Ishikawa (cell line): ENCODE results near the gene VAMP1.

Source experiments
- CEBPB ChIP-seq: IDR thresholded peaks from 2 replicates; pipeline ENCODE4 v1.6.1; 2012
- CREB1 ChIP-seq: IDR thresholded peaks from 2 replicates; pipeline ENCODE4 v1.6.1; 2012; ENCODE audit warnings: low read depth
- EGR1 ChIP-seq: IDR thresholded peaks from 2 replicates; pipeline ENCODE4 v1.6.1; 2012
- EP300 ChIP-seq: IDR thresholded peaks from 2 replicates; pipeline ENCODE4 v1.6.1; 2012; ENCODE audit warnings: borderline replicate concordance
- FOXM1 ChIP-seq: IDR thresholded peaks from 2 replicates; pipeline ENCODE4 v1.6.1; 2012; ENCODE audit warnings: low read depth, borderline replicate concordance
- NFIC ChIP-seq: IDR thresholded peaks from 2 replicates; pipeline ENCODE4 v1.6.1; 2012
- RAD21 ChIP-seq: IDR thresholded peaks from 2 replicates; pipeline ENCODE4 v1.6.1; 2012; ENCODE audit warnings: low read depth
- TAF1 ChIP-seq: IDR thresholded peaks from 2 replicates; pipeline ENCODE4 v1.6.1; 2012; ENCODE audit warnings: low read depth, mild to moderate bottlenecking
- TCF12 ChIP-seq: IDR thresholded peaks from 2 replicates; pipeline ENCODE4 v1.6.1; 2012; ENCODE audit warnings: low read depth
- TEAD4 ChIP-seq: IDR thresholded peaks from 2 replicates; pipeline ENCODE4 v1.6.1; 2012
- YY1 ChIP-seq: IDR thresholded peaks from 2 replicates; pipeline ENCODE4 v1.6.1; 2012; ENCODE audit warnings: low read depth
- ZBTB7A ChIP-seq: IDR thresholded peaks from 2 replicates; pipeline ENCODE4 v1.6.1; 2012; ENCODE audit warnings: low read depth
- TF ChIP-seq, protein P1 (sequence below): IDR thresholded peaks from 2 replicates; pipeline ENCODE4 v1.6.1; 2012
- TF ChIP-seq, protein P2 (sequence below): IDR thresholded peaks from 2 replicates; pipeline ENCODE4 v1.6.1; 2012; ENCODE audit warnings: low read depth, mild to moderate bottlenecking
- TF ChIP-seq, protein P3 (sequence below): IDR thresholded peaks from 2 replicates; pipeline ENCODE4 v1.6.1; 2012

VAMP1 gene

DNA sequence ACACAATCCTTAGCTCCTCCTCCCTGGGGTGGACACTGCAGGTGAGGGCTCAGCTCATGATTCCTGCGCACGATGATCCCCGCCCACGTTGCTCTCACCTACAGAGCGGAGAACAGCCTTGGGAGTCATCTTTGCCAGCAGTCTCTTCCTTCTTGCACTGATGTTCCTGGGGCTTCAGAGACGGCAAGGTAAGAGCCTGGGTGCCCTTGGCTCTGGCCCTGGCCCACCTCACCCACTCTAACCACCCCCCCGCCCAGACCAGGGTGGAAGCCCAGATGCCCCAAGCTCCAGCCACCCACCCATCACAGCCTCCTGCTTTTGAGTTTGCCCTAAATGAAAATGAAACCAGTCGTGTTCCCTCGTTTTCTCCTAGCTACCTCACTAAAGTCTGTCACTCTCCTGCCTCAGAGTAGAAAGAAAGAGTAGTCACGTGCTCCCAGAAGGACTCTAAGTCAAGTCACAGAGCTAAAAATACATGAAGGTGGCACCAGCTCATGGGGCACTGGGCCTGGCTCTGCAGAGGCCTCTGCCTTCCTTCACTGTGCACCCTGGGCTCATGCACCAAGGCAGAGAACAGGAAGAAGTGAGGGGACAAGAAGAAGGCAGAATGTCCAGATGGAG is 9.6 kb downstream of the VAMP1 start:
- no peak for TF ChIP-seq CREB1
- TF ChIP-seq, protein P1, sequence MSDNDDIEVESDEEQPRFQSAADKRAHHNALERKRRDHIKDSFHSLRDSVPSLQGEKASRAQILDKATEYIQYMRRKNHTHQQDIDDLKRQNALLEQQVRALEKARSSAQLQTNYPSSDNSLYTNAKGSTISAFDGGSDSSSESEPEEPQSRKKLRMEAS: no peak
- no peak for TF ChIP-seq EP300
- TF ChIP-seq EGR1: no peak
- TF ChIP-seq NFIC: no peak
- TF ChIP-seq, protein P2, sequence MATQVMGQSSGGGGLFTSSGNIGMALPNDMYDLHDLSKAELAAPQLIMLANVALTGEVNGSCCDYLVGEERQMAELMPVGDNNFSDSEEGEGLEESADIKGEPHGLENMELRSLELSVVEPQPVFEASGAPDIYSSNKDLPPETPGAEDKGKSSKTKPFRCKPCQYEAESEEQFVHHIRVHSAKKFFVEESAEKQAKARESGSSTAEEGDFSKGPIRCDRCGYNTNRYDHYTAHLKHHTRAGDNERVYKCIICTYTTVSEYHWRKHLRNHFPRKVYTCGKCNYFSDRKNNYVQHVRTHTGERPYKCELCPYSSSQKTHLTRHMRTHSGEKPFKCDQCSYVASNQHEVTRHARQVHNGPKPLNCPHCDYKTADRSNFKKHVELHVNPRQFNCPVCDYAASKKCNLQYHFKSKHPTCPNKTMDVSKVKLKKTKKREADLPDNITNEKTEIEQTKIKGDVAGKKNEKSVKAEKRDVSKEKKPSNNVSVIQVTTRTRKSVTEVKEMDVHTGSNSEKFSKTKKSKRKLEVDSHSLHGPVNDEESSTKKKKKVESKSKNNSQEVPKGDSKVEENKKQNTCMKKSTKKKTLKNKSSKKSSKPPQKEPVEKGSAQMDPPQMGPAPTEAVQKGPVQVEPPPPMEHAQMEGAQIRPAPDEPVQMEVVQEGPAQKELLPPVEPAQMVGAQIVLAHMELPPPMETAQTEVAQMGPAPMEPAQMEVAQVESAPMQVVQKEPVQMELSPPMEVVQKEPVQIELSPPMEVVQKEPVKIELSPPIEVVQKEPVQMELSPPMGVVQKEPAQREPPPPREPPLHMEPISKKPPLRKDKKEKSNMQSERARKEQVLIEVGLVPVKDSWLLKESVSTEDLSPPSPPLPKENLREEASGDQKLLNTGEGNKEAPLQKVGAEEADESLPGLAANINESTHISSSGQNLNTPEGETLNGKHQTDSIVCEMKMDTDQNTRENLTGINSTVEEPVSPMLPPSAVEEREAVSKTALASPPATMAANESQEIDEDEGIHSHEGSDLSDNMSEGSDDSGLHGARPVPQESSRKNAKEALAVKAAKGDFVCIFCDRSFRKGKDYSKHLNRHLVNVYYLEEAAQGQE: no peak
- TF ChIP-seq, protein P3, sequence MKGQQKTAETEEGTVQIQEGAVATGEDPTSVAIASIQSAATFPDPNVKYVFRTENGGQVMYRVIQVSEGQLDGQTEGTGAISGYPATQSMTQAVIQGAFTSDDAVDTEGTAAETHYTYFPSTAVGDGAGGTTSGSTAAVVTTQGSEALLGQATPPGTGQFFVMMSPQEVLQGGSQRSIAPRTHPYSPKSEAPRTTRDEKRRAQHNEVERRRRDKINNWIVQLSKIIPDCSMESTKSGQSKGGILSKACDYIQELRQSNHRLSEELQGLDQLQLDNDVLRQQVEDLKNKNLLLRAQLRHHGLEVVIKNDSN: no peak

DNA sequence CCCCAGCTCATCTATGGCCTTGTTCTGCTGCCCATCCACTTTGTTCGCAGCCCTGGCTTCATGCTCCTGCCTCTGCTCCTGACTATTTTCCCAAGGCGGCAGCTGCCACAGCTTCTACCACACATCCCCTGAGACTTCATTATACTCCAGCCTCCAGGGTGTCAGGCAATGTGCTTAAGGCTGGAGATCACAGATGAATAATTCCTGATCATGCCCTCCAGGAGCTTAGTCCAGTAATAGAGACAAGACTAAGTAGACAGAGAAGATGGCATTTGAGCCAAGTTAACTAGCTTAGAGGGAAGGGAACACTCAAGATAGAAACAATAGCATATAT is 11.5 kb downstream of the VAMP1 start:
- TF ChIP-seq, protein P3: no peak
- TF ChIP-seq EGR1 (no peak), YY1 (no peak), TAF1 (no peak)

DNA sequence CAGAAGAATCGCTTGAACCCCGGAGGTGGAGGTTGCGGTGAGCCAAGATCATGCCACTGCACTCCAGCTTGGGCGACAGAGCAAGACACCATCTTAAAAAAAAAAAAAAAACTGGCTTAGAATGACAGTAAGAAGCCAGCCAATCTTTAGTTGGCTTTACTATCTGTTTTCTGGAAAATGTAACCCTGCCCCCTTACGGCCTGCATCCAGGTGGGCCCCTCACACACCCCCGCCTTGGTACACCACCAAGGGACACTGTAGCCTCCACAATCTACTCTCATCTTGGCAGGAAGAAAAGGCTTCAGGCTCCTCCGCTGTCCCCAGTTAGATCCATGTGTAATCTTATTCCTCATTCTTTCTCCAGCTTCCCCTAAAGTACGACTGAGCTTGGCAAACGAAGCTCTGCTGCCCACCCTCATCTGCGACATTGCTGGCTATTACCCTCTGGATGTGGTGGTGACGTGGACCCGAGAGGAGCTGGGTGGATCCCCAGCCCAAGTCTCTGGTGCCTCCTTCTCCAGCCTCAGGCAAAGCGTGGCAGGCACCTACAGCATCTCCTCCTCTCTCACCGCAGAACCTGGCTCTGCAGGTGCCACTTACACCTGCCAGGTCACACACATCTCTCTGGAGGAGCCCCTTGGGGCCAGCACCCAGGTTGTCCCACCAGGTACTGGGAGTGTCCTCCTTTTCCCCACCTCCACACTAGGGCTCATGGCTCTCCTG is 12.0 kb downstream of the VAMP1 start:
- TF ChIP-seq, protein P2: no peak
- TF ChIP-seq, protein P1: no peak
- TF ChIP-seq, protein P3: no peak
- TF ChIP-seq YY1 (no peak), ZBTB7A (no peak), TEAD4 (no peak), RAD21 (no peak), TAF1 (no peak)

DNA sequence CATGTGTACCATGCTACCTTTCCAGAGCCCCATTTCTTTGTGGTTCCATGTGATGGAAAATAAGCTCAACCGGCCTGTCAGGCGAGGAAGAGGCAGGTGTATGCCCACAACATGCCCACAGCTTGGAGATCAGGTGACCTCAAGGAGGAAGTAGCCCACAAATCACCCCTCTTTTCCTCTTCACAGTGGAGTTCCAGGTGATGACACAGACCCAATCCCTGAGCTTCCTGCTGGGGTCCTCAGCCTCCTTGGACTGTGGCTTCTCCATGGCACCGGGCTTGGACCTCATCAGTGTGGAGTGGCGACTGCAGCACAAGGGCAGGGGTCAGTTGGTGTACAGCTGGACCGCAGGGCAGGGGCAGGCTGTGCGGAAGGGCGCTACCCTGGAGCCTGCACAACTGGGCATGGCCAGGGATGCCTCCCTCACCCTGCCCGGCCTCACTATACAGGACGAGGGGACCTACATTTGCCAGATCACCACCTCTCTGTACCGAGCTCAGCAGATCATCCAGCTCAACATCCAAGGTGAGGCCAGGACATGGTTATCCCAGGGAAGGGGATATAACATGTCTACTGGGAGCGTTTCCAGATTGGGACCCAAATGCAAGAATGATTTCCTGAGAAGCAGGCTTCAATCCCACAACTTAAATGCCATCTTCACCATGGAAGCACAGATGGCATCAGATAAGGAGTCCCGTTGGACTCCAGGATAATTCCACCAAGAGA is 13.1 kb downstream of the VAMP1 start:
- TF ChIP-seq EP300 (no peak), ZBTB7A (no peak), CREB1 (no peak), EGR1 (no peak), RAD21 (no peak), NFIC (no peak), TEAD4 (no peak), TAF1 (no peak), YY1 (no peak), FOXM1 (no peak), TCF12 (no peak), CEBPB (no peak)
- TF ChIP-seq, protein P3: no peak
- TF ChIP-seq, protein P2: no peak
- TF ChIP-seq, protein P1: no peak
